Prostate gland (tissue), 2 donors: ENCODE data around the gene TRIM27. TPM values are rescaled to one million over a fixed set of nuclear protein-coding genes. Genes with fewer than 3 reads are reported as not detected.
"Not testable (repeated sequence)": the region's sequence is repeated elsewhere in the genome, so short reads cannot be mapped to it uniquely, and the experiment has no call there.

Source experiments
- DNase-seq: peaks from one replicate; pipeline ENCODE4 v3.0.0-alpha.2; 2019; ENCODE audit warnings: low spot score
- H3K27ac ChIP-seq, 2 donors: fragments of 200-600 bp; sonication (generic); 2 replicates each; pipeline ENCODE4 v1.5.1; 2017 to 2019
- H3K27me3 ChIP-seq: fragments of 200-600 bp; sonication (generic); replicated peaks from 2 replicates; pipeline ENCODE4 v1.5.1; 2019; ENCODE audit not compliant: insufficient read depth
- H3K36me3 ChIP-seq, 2 donors: fragments of 200-600 bp; sonication (generic); 1 replicate in 1 of 2; 2 replicates in 1 of 2; pipeline versions ENCODE4 v1.5.1 to v1.8.1; 2017 to 2019
- H3K4me1 ChIP-seq: fragments of 200-600 bp; sonication (generic); replicated peaks from 2 replicates; pipeline ENCODE4 v1.5.1; 2019
- H3K4me3 ChIP-seq, 2 donors: fragments of 200-600 bp; sonication (generic); 2 replicates each; pipeline ENCODE4 v1.5.1; 2017 to 2019
- H3K9me3 ChIP-seq: fragments of 200-600 bp; sonication (generic); 2 replicates; pipeline ENCODE4 v1.5.1; 2017
- POLR2A ChIP-seq: fragments of 450-650 bp; IDR thresholded peaks from one replicate; pipeline ENCODE4 v1.6.1; 2016; ENCODE audit warnings: antibody characterized with exemption, mild to moderate bottlenecking
- POLR2AphosphoS5 ChIP-seq: sonication (generic); formaldehyde crosslinking; IDR thresholded peaks from one replicate; pipeline ENCODE4 v1.6.1; 2017; ENCODE audit warnings: antibody characterized with exemption
- WGBS: methylation state at CpG from one replicate; pipeline ENCODE4 v1.1.5; 2018; 5-methylcytosine and 5-hydroxymethylcytosine counted together
- intact Hi-C: fragments of 100-400 bp; cut with DNase I; formaldehyde crosslinking; loops from one replicate; pipeline ENCODE4 v1.14.2; 2022
- total RNA-seq, 2 donors: library from RNA; depleted of rRNA; stranded (reverse); fragments of >200 nt; gene quantifications; one replicate each; pipeline ENCODE4 v1.1.0, GENCODE V29; 2016
- TF ChIP-seq, protein P1 (sequence below), 4 experiments: fragments of 200-600 bp in 2 of 4; fragments of 450-650 bp in 2 of 4; sonication (generic) in 2 of 4; IDR thresholded peaks; 1 replicate in 3 of 4; 2 replicates in 1 of 4; pipeline ENCODE4 v1.5.1; 2016 to 2019; ENCODE audit warnings: antibody characterized with exemption in 4 of 4, mild to moderate bottlenecking in 2 of 4, moderate library complexity in 2 of 4

Gene TRIM27
- total RNA-seq, 2 donors from 2014 or later = 79.2 to 85.7 TPM

DNA sequence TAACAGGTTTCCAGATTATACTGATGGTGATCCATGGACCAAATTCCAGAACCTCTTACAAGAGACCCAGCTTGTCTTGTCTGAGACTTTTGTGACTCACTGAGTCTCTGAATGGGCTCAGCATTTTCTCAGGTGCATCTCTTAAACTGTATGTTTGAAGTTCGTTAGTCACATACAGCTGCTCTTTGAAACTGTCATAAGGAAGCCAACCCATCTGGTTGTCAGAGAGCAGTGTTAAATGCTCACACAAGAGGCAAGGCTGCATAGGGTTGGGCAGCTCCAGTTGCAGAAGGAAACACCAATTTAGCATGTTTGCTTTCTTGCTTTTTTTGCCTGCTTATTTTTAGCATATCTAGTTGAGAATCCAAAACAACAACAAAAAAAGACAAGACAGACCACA is 47.1 kb downstream of the TRIM27 start:
- 38% methylated on average over 1 of the region's 1 CpG for WGBS
- no peaks in the 10 kb centered on the region for H3K36me3 ChIP-seq
- DNase-seq = no peak
- no peak overlapping the region for H3K4me3 ChIP-seq
- no peak overlapping the region for H3K27ac ChIP-seq
- TF ChIP-seq POLR2A (no peak), POLR2AphosphoS5 (no peak)
- TF ChIP-seq, protein P1, sequence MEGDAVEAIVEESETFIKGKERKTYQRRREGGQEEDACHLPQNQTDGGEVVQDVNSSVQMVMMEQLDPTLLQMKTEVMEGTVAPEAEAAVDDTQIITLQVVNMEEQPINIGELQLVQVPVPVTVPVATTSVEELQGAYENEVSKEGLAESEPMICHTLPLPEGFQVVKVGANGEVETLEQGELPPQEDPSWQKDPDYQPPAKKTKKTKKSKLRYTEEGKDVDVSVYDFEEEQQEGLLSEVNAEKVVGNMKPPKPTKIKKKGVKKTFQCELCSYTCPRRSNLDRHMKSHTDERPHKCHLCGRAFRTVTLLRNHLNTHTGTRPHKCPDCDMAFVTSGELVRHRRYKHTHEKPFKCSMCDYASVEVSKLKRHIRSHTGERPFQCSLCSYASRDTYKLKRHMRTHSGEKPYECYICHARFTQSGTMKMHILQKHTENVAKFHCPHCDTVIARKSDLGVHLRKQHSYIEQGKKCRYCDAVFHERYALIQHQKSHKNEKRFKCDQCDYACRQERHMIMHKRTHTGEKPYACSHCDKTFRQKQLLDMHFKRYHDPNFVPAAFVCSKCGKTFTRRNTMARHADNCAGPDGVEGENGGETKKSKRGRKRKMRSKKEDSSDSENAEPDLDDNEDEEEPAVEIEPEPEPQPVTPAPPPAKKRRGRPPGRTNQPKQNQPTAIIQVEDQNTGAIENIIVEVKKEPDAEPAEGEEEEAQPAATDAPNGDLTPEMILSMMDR (IDR thresholded peaks at IDR 0.05) = no peak
- intact Hi-C loops = no loop called here
- no peaks in the 10 kb centered on the region for H3K9me3 ChIP-seq
- H3K27me3 ChIP-seq = no peaks in the 10 kb centered on the region
- H3K4me1 ChIP-seq = no peaks in the 10 kb centered on the region

DNA sequence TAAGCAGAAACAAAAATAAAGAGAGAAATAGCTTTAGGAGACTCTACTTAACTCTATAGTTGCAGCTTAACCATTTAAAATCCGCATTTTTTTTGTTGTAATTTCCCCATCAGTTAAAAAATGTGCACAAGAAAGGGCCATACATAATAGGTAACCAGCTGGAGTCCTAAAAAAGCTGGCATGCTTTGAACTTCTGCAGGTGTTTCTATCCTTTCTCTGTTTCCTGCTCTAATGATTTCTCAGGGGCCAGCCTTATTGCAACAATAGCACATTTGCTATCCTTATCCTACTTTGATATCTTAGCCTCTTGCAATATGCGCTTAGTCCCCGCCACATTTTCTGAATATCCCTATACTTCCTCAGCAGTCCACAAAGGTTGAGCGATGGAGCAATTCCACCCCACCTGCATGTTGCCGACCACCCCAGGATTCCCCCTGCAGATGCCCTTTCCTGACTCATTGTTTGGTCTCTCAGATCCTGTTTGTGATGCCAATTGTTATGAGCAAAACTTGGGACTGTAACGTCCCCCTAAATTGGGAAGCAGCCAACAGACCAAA is 48.5 kb downstream of the TRIM27 start:
- Histone ChIP-seq H3K36me3 (no peaks in the 10 kb centered on the region), H3K4me1 (no peaks in the 10 kb centered on the region), H3K4me3 (no peak overlapping the region), H3K9me3 (no peaks in the 10 kb centered on the region), H3K27ac (no peak overlapping the region), H3K27me3 (no peaks in the 10 kb centered on the region)
- DNase-seq = no peak
- TF ChIP-seq POLR2AphosphoS5 = no peak
- TF ChIP-seq, protein P1 (IDR thresholded peaks at IDR 0.05) = no peak
- TF ChIP-seq POLR2A = no peak
- intact Hi-C loops = no loop called here
- 58% methylated on average over 6 of the region's 6 CpGs for WGBS

DNA sequence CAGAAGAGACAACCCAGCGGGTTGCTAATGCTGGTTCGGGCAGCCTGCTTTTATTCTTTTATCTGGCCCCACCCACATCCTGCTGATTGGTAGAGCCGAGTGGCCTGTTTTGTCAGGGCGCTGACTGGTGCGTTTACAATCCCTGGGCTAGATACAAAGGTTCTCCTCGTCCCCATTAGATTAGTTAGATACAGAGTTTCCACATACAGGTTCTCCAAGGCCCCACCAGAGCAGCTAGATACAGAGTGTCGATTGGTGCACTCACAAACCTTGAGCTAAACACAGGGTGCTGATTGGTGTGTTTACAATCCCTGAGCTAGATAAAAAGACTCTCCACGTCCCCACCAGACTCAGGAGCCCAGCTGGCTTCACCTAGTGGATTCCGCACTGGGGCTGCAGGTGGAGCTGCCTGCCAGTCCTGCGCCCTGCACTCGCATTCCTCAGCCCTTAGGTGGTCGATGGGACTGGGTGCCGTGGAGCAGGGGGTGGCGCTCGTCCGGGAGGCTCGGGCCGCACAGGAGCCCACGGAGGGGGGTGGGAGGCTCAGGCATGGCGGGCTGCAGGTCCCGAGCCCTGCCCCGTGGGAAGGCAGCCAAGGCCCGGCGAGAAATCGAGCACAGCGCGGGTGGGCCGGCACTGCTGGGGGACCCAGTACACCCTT is 51.5 kb downstream of the TRIM27 start:
- H3K4me3 ChIP-seq, H3K9me3 ChIP-seq, DNase-seq, H3K27me3 ChIP-seq, H3K36me3 ChIP-seq, H3K4me1 ChIP-seq, intact Hi-C loops, H3K27ac ChIP-seq: not testable (repeated sequence)
- 88% methylated on average over 22 of the region's 28 CpGs for WGBS

DNA sequence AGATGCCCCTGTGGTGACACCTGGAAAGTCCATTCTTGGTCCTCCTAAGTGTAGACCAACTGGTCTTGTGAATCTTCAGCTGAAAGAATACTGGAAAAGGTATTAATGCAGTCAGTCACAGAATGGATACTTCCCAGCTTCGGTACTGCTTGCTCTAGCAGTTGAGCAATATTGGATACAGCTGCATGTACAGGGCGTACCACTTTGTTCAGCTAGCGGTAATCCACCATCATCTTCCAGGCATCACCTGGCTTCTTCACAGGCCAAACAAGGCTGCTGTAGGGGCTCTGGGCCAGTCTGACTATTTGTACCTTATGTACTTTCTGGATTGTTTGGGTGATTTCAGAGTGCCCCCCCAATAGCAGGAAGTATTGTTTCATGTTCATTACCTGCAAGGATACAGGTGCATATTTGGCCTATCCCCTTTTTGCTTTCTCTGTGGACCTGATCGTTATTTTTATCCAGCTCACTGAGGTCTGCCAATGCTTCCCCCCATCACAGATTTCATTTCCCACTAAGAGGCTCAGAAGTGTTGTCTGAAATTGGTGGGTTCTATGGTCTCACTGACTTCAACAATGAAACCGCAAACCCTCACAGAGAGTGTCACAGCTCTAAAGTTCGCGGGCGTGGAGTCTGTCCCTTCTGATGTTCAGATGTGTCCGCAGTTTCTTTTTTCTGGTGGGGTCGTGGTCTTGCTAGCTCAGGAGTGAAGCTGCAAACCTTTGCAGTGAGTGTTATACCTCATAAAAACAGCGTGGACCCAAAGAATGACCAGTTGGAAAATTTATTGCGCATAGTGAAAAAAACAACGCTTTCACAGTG is 52.2 kb downstream of the TRIM27 start:
- H3K4me3 ChIP-seq = no peak overlapping the region
- WGBS = 93% methylated on average over 13 of the region's 13 CpGs
- TF ChIP-seq, protein P1 (IDR thresholded peaks at IDR 0.05) = no peak
- H3K27me3 ChIP-seq = no peaks in the 10 kb centered on the region
- H3K9me3 ChIP-seq = no peaks in the 10 kb centered on the region
- no peak overlapping the region for H3K27ac ChIP-seq
- H3K36me3 ChIP-seq = no peaks in the 10 kb centered on the region
- no peak for DNase-seq
- H3K4me1 ChIP-seq = no peaks in the 10 kb centered on the region
- intact Hi-C loops = no loop called here

DNA sequence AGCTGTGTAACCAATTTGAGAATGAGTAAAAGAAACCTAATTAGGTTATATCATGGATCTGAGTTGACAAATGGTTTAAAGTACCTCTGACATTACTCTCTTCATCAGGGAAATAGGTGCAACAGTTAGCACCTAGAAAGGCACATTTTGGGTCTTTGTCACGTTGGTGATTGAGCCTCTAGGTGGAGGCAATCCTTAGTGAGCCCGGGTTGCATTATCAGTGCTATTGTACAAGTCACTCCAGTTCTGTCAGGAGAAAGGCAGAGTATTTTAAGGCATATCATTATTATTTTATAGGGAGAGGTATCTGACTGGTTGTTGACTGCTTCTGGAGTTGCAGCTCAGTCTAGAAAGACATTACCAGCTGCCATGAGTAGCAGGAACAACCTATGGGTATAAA is 54.9 kb downstream of the TRIM27 start:
- H3K9me3 ChIP-seq = no peaks in the 10 kb centered on the region
- no peaks in the 10 kb centered on the region for H3K4me1 ChIP-seq
- no peak for TF ChIP-seq POLR2AphosphoS5
- TF ChIP-seq, protein P1 (IDR thresholded peaks at IDR 0.05) = no peak
- TF ChIP-seq POLR2A = no peak
- 73% methylated on average over 2 of the region's 2 CpGs for WGBS
- DNase-seq = no peak
- no peak overlapping the region for H3K27ac ChIP-seq
- H3K36me3 ChIP-seq = no peaks in the 10 kb centered on the region
- intact Hi-C loops = no loop called here
- H3K27me3 ChIP-seq = no peaks in the 10 kb centered on the region
- H3K4me3 ChIP-seq = no peak overlapping the region
